ENCODE data around the gene TAGAP. TPM values are rescaled to one million over a fixed set of nuclear protein-coding genes. Genes with fewer than 3 reads are reported as not detected.

The TAGAP gene
- total and polyA plus RNA-seq, 5 donors from 2014 or later = 105 to 330 (median 190) TPM

GRCh38 chr6:159066483-159066882, 21.7 kb upstream of the TAGAP start:
- Mint-ChIP-seq H3K27ac (peak overlapping the region in 2 of 3 donors; percentile 93 to 99), H3K4me3 (peak overlapping the region in 2 of 4 donors; percentile 71 to 76), H3K36me3 (no peaks in the 10 kb centered on the region), H3K4me1 (peaks cover 27 to 65% (median 45%) of the 10 kb centered on the region in 4 donors), H3K9me3 (peaks cover 0 to 1% (median 0%) of the 10 kb centered on the region in 7 donors), H3K27me3 (peaks cover 5% of the 10 kb centered on the region)
- Histone ChIP-seq H3K36me3 (ENCODE audit: control insufficient read depth, insufficient read depth, low read length) (no peaks in the 10 kb centered on the region), H3K27me3 (ENCODE audit: control insufficient read depth, insufficient read depth, low read length) (no peaks in the 10 kb centered on the region), H3K4me1 (ENCODE audit: control insufficient read depth, insufficient read depth, low read length, poor library complexity, severe bottlenecking) (peaks cover 36% of the 10 kb centered on the region), H3K9me3 (ENCODE audit: control insufficient read depth in 2 of 2, low read length in 2 of 2) (no peaks in the 10 kb centered on the region), H3K4me3 (ENCODE audit: low read depth, low read length) (no peak overlapping the region), H3K27ac (ENCODE audit: insufficient read depth, low read length, poor library complexity, severe bottlenecking) (no peak overlapping the region)
- ATAC-seq (ENCODE audit: low read depth in 2 of 2) (no peak), DNase-seq (no peak)

DNA sequence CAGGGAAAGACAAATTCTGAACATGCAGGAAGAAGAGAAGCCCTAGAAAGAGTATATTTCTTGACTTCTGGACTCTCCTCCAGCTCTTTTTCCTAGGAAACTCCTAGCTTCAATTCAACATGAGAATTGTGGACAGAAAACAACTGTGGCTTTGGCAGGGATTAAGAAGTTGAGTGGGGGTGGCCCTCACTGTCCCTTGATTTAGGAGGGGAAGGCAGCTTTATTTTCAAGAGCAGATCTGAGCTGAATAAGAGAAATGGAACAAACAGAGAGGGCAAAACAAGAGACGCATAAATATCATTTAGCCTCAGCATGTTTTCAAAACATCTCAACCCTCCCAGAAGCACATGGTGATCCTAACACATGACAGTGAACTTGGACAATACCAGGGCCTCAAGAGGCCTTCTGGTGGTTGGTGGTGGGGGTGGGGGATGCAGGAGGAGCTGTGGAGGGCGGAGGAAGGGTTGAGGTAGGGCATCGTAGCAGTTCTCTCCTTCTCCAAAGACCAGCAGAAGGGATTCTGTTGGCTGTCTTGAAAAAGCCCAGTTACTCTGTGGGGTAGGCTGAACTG, 21.1 kb upstream of the TAGAP start:
- H3K4me1 ChIP-seq (ENCODE audit: control insufficient read depth, insufficient read depth, low read length, poor library complexity, severe bottlenecking) = peaks cover 42% of the 10 kb centered on the region
- H3K27ac ChIP-seq (ENCODE audit: insufficient read depth, low read length, poor library complexity, severe bottlenecking) = no peak overlapping the region
- no peak for ATAC-seq (ENCODE audit: low read depth in 2 of 2)
- peak overlapping the region; percentile 93 to 99 (median 97) for H3K27ac Mint-ChIP-seq
- DNase-seq = no peak
- peaks cover 0 to 1% (median 0%) of the 10 kb centered on the region in 7 donors for H3K9me3 Mint-ChIP-seq
- peak overlapping the region in 1 of 4 donors; percentile 27 for H3K4me3 Mint-ChIP-seq
- H3K4me3 ChIP-seq (ENCODE audit: low read depth, low read length) = no peak overlapping the region
- no peaks in the 10 kb centered on the region for H3K27me3 ChIP-seq (ENCODE audit: control insufficient read depth, insufficient read depth, low read length)
- H3K27me3 Mint-ChIP-seq = peaks cover 5% of the 10 kb centered on the region
- no peaks in the 10 kb centered on the region for H3K36me3 Mint-ChIP-seq
- no peaks in the 10 kb centered on the region for H3K36me3 ChIP-seq (ENCODE audit: control insufficient read depth, insufficient read depth, low read length)
- H3K9me3 ChIP-seq (ENCODE audit: control insufficient read depth in 2 of 2, low read length in 2 of 2) = no peaks in the 10 kb centered on the region
- H3K4me1 Mint-ChIP-seq = peaks cover 27 to 71% (median 46%) of the 10 kb centered on the region in 4 donors

DNA sequence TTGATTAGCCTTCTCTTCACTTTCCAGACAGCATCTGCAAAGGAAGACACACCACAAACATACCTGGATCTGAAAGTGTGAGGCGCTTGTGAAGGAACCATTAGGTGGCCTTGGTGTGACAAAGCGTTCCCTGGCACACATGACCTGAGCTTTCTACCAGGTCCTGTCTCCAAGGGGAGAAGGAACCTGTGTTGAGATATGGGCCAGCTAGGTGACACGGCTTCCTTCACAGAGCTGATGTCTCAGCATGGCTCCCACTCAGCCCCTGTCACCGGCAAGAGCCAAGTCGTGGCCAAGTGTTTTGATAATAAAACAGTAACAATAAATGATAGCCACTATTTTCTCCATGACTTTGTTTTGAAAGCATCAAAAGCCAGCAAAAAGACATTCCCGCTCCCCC, 20.3 kb upstream of the TAGAP start:
- DNase-seq (no peak), ATAC-seq (ENCODE audit: low read depth in 2 of 2) (no peak)
- Histone ChIP-seq H3K4me3 (ENCODE audit: low read depth, low read length) (no peak overlapping the region), H3K27me3 (ENCODE audit: control insufficient read depth, insufficient read depth, low read length) (no peaks in the 10 kb centered on the region), H3K36me3 (ENCODE audit: control insufficient read depth, insufficient read depth, low read length) (no peaks in the 10 kb centered on the region), H3K4me1 (ENCODE audit: control insufficient read depth, insufficient read depth, low read length, poor library complexity, severe bottlenecking) (peaks cover 44% of the 10 kb centered on the region), H3K9me3 (ENCODE audit: control insufficient read depth in 2 of 2, low read length in 2 of 2) (no peaks in the 10 kb centered on the region), H3K27ac (ENCODE audit: insufficient read depth, low read length, poor library complexity, severe bottlenecking) (no peak overlapping the region)
- Mint-ChIP-seq H3K27ac (peak overlapping the region; percentile 93 to 99 (median 99)), H3K27me3 (peaks cover 5% of the 10 kb centered on the region), H3K36me3 (no peaks in the 10 kb centered on the region), H3K4me3 (peak overlapping the region in 3 of 4 donors; percentile 52 to 71 (median 67)), H3K9me3 (peaks cover 0 to 1% (median 0%) of the 10 kb centered on the region in 7 donors), H3K4me1 (peaks cover 27 to 78% (median 46%) of the 10 kb centered on the region in 4 donors)

DNA sequence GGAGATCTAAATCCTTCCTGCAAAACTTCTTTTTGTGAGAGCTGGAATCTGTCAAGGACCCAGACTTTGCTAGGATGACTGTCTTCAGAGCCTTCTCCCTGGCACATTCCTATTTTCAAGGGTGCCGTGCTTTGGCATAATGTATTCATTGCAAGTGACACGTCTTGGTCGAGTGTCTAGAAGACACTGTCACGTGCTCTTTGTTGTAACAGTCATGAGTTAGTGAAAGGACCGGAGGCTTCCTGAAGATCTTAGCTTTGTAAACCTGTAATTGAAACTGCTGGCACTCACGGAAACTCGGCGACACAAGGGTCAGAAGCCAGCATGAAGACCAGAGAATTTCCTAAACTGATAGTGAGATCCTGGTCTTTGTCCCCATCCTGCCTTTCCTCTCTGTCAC, 19.7 kb upstream of the TAGAP start:
- Mint-ChIP-seq H3K36me3 (no peaks in the 10 kb centered on the region), H3K9me3 (peaks cover 0 to 1% (median 0%) of the 10 kb centered on the region in 7 donors), H3K4me1 (peaks cover 32 to 81% (median 49%) of the 10 kb centered on the region in 4 donors), H3K27ac (peak overlapping the region; percentile 93 to 99 (median 99)), H3K4me3 (peak overlapping the region in 3 of 4 donors; percentile 52 to 71 (median 67)), H3K27me3 (no peaks in the 10 kb centered on the region)
- Histone ChIP-seq H3K9me3 (ENCODE audit: control insufficient read depth in 2 of 2, low read length in 2 of 2) (no peaks in the 10 kb centered on the region), H3K27ac (ENCODE audit: insufficient read depth, low read length, poor library complexity, severe bottlenecking) (peak overlapping the region; percentile 91), H3K36me3 (ENCODE audit: control insufficient read depth, insufficient read depth, low read length) (no peaks in the 10 kb centered on the region), H3K27me3 (ENCODE audit: control insufficient read depth, insufficient read depth, low read length) (no peaks in the 10 kb centered on the region), H3K4me1 (ENCODE audit: control insufficient read depth, insufficient read depth, low read length, poor library complexity, severe bottlenecking) (peaks cover 44% of the 10 kb centered on the region), H3K4me3 (ENCODE audit: low read depth, low read length) (peak overlapping the region; percentile 11)
- ATAC-seq (ENCODE audit: low read depth in 2 of 2) (no peak), DNase-seq (peak in 1 of 3 donors; percentile 42)

- H3K36me3 Mint-ChIP-seq = no peaks in the 10 kb centered on the region
- H3K27ac Mint-ChIP-seq = peak overlapping the region; percentile 93 to 99 (median 99)
- peaks cover 36 to 84% (median 50%) of the 10 kb centered on the region in 4 donors for H3K4me1 Mint-ChIP-seq
- peak overlapping the region; percentile 54 to 88 (median 72) for H3K4me3 Mint-ChIP-seq
- no peaks in the 10 kb centered on the region for H3K27me3 Mint-ChIP-seq
- Histone ChIP-seq H3K27me3 (ENCODE audit: control insufficient read depth, insufficient read depth, low read length) (no peaks in the 10 kb centered on the region), H3K4me1 (ENCODE audit: control insufficient read depth, insufficient read depth, low read length, poor library complexity, severe bottlenecking) (peaks cover 44% of the 10 kb centered on the region), H3K27ac (ENCODE audit: insufficient read depth, low read length, poor library complexity, severe bottlenecking) (peak overlapping the region; percentile 91), H3K36me3 (ENCODE audit: control insufficient read depth, insufficient read depth, low read length) (no peaks in the 10 kb centered on the region), H3K4me3 (ENCODE audit: low read depth, low read length) (peak overlapping the region; percentile 78), H3K9me3 (ENCODE audit: control insufficient read depth in 2 of 2, low read length in 2 of 2) (no peaks in the 10 kb centered on the region)
- no peak for DNase-seq
- ATAC-seq (ENCODE audit: low read depth in 2 of 2) = no peak
- no peaks in the 10 kb centered on the region for H3K9me3 Mint-ChIP-seq
Measured at GRCh38 chr6:159063549-159063948, 18.8 kb upstream of the TAGAP start.

GRCh38 chr6:159062976-159063375, 18.2 kb upstream of the TAGAP start:
- Histone ChIP-seq H3K4me1 (ENCODE audit: control insufficient read depth, insufficient read depth, low read length, poor library complexity, severe bottlenecking) (peaks cover 44% of the 10 kb centered on the region), H3K9me3 (ENCODE audit: control insufficient read depth in 2 of 2, low read length in 2 of 2) (no peaks in the 10 kb centered on the region), H3K36me3 (ENCODE audit: control insufficient read depth, insufficient read depth, low read length) (no peaks in the 10 kb centered on the region), H3K4me3 (ENCODE audit: low read depth, low read length) (peak overlapping the region; percentile 78), H3K27ac (ENCODE audit: insufficient read depth, low read length, poor library complexity, severe bottlenecking) (peak overlapping the region; percentile 91), H3K27me3 (ENCODE audit: control insufficient read depth, insufficient read depth, low read length) (no peaks in the 10 kb centered on the region)
- H3K4me3 Mint-ChIP-seq = peak overlapping the region; percentile 54 to 88 (median 73)
- no peaks in the 10 kb centered on the region for H3K36me3 Mint-ChIP-seq
- no peaks in the 10 kb centered on the region for H3K27me3 Mint-ChIP-seq
- H3K4me1 Mint-ChIP-seq = peaks cover 36 to 88% (median 49%) of the 10 kb centered on the region in 4 donors
- peak overlapping the region; percentile 93 to 99 (median 99) for H3K27ac Mint-ChIP-seq
- DNase-seq = no peak
- no peaks in the 10 kb centered on the region for H3K9me3 Mint-ChIP-seq
- ATAC-seq (ENCODE audit: low read depth in 2 of 2) = no peak

DNA sequence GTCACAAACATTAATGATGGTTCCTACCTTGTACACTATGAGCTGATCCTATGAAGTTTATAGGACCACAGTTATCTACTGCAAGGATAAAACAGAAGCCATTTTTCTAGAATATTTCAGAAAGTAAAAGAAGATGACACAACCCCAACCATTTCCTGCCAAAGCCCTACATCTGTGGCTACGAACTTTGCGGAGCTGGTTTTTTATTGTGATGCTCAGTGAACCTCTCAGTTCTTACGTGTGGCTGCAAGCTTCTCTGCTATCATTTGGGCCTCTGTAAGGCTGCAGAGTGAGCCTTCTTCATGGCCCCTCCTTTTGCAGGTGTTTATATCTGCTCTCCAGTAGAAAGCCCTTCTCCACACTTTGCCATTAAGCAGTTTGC, 17.8 kb upstream of the TAGAP start:
- no peaks in the 10 kb centered on the region for H3K27me3 ChIP-seq (ENCODE audit: control insufficient read depth, insufficient read depth, low read length)
- no peaks in the 10 kb centered on the region for H3K9me3 ChIP-seq (ENCODE audit: control insufficient read depth in 2 of 2, low read length in 2 of 2)
- Mint-ChIP-seq H3K4me3 (peak overlapping the region; percentile 54 to 88 (median 73)), H3K36me3 (no peaks in the 10 kb centered on the region), H3K27me3 (no peaks in the 10 kb centered on the region), H3K9me3 (no peaks in the 10 kb centered on the region), H3K4me1 (peaks cover 38 to 90% (median 50%) of the 10 kb centered on the region in 4 donors), H3K27ac (peak overlapping the region; percentile 93 to 99 (median 99))
- peak overlapping the region; percentile 91 for H3K27ac ChIP-seq (ENCODE audit: insufficient read depth, low read length, poor library complexity, severe bottlenecking)
- no peaks in the 10 kb centered on the region for H3K36me3 ChIP-seq (ENCODE audit: control insufficient read depth, insufficient read depth, low read length)
- DNase-seq = peak; percentile 32 to 92 (median 87)
- H3K4me1 ChIP-seq (ENCODE audit: control insufficient read depth, insufficient read depth, low read length, poor library complexity, severe bottlenecking) = peaks cover 44% of the 10 kb centered on the region
- peak overlapping the region; percentile 78 for H3K4me3 ChIP-seq (ENCODE audit: low read depth, low read length)
- peak; percentile 87 to 90 for ATAC-seq (ENCODE audit: low read depth in 2 of 2)

Measured in CD4-positive, CD25-positive, alpha-beta regulatory T cell (primary cell).